Lower lobe of right lung (tissue), 2 donors: ENCODE measurements around the gene ARHGAP21. TPM values are rescaled to one million over a fixed set of nuclear protein-coding genes. Genes with fewer than 3 reads are reported as not detected.

ENCODE experiments used
- ATAC-seq, 2 donors: fragments of 200-7000 bp; cut with Tn5 transposase; one replicate each; pipeline ENCODE4 v1.9.1; 2020 to 2022; ENCODE audit warnings: mild to moderate bottlenecking in 2 of 2, moderate library complexity in 2 of 2
- DNase-seq: peaks from one replicate; pipeline ENCODE4 v3.0.0-alpha.2; 2020
- H3K27ac ChIP-seq: fragments of 200-600 bp; one replicate; pipeline ENCODE4 v1.8.0; 2022
- H3K27me3 ChIP-seq: fragments of 200-600 bp; one replicate; pipeline ENCODE4 v1.8.0; 2022; ENCODE audit warnings: low read depth
- H3K36me3 ChIP-seq: fragments of 200-600 bp; one replicate; pipeline ENCODE4 v1.8.0; 2022; ENCODE audit warnings: mild to moderate bottlenecking
- H3K4me1 ChIP-seq: fragments of 200-600 bp; one replicate; pipeline ENCODE4 v1.8.0; 2022
- H3K4me3 ChIP-seq: fragments of 200-600 bp; one replicate; pipeline ENCODE4 v1.8.0; 2022; ENCODE audit warnings: mild to moderate bottlenecking
- H3K9me3 ChIP-seq: fragments of 200-600 bp; one replicate; pipeline ENCODE4 v1.8.0; 2022
- CTCF ChIP-seq: fragments of 200-600 bp; IDR thresholded peaks from one replicate; pipeline ENCODE4 v1.8.0; 2022; ENCODE audit warnings: antibody characterized with exemption, mild to moderate bottlenecking
- intact Hi-C: fragments of 100-400 bp; cut with DNase I; formaldehyde crosslinking; loops from one replicate; pipeline ENCODE4 v1.11.0; 2022
- total RNA-seq: library from RNA; stranded (reverse); fragmentation: NEBNext Ultra II Directional; extraction: Animal tissue kit (Norgen Biotek cat#: 25700); gene quantifications from one replicate; pipeline ENCODE4 v1.2.1, GENCODE V29; 2021
- donor health status: DM: no; HTN: yes; CAD: no; lungs with severe emphysema.

Gene ARHGAP21
- total RNA-seq, 1 donor from 2014 or later: 83.1 TPM

- intact Hi-C loops: no loop called here
- Histone ChIP-seq H3K4me1 (no peaks in the 10 kb centered on the region), H3K27me3 (no peaks in the 10 kb centered on the region), H3K36me3 (peaks cover 84% of the 10 kb centered on the region), H3K9me3 (no peaks in the 10 kb centered on the region), H3K4me3 (no peak overlapping the region), H3K27ac (no peak overlapping the region)
- DNase-seq: no peak
- no peak for ATAC-seq
- no peak for TF ChIP-seq CTCF
Measured at GRCh38 chr10:24603333-24603732, 120.4 kb downstream of the ARHGAP21 start.

GRCh38 chr10:24597961-24598360 lies 125.7 kb downstream of the ARHGAP21 start:
- TF ChIP-seq CTCF: no peak
- H3K36me3 ChIP-seq: peaks cover 100% of the 10 kb centered on the region
- intact Hi-C loops: no loop called here
- no peak overlapping the region for H3K27ac ChIP-seq
- H3K4me3 ChIP-seq: no peak overlapping the region
- ATAC-seq (no peak), DNase-seq (no peak)
- no peaks in the 10 kb centered on the region for H3K9me3 ChIP-seq
- no peaks in the 10 kb centered on the region for H3K27me3 ChIP-seq
- H3K4me1 ChIP-seq: no peaks in the 10 kb centered on the region

- DNase-seq (no peak), ATAC-seq (no peak)
- Histone ChIP-seq H3K36me3 (peaks cover 100% of the 10 kb centered on the region), H3K27me3 (no peaks in the 10 kb centered on the region), H3K4me1 (no peaks in the 10 kb centered on the region), H3K9me3 (no peaks in the 10 kb centered on the region), H3K4me3 (no peak overlapping the region), H3K27ac (no peak overlapping the region)
- no peak for TF ChIP-seq CTCF
- intact Hi-C loops: no loop called here
Measured at GRCh38 chr10:24597426-24597825, 126.3 kb downstream of the ARHGAP21 start.

GRCh38 chr10:24596217-24596930 lies 127.3 kb downstream of the ARHGAP21 start:
- Histone ChIP-seq H3K27ac (no peak overlapping the region), H3K4me3 (no peak overlapping the region), H3K27me3 (no peaks in the 10 kb centered on the region), H3K36me3 (peaks cover 100% of the 10 kb centered on the region), H3K9me3 (no peaks in the 10 kb centered on the region), H3K4me1 (no peaks in the 10 kb centered on the region)
- ATAC-seq (no peak), DNase-seq (no peak)
- no peak for TF ChIP-seq CTCF
- intact Hi-C loops: no loop called here

GRCh38 chr10:24590697-24591457 lies 132.8 kb downstream of the ARHGAP21 start:
- peaks cover 100% of the 10 kb centered on the region for H3K36me3 ChIP-seq
- DNase-seq (no peak), ATAC-seq (no peak)
- H3K4me1 ChIP-seq: no peaks in the 10 kb centered on the region
- no peaks in the 10 kb centered on the region for H3K9me3 ChIP-seq
- no peak for TF ChIP-seq CTCF
- no peaks in the 10 kb centered on the region for H3K27me3 ChIP-seq
- intact Hi-C loops: no loop called here
- H3K4me3 ChIP-seq: no peak overlapping the region
- H3K27ac ChIP-seq: no peak overlapping the region
